GM18505 (cell line): ENCODE measurements around the gene PPP1R12B.
"Not testable (repeated sequence)": the region's sequence is repeated elsewhere in the genome, so short reads cannot be mapped to it uniquely, and the experiment has no call there.

Experiments
- ATAC-seq: cut with Tn5 transposase; IDR thresholded peaks from one replicate; pipeline ENCODE4 v1.9.1; 2021; ENCODE audit not compliant: unreplicated experiment
- POLR2A ChIP-seq: IDR thresholded peaks from 4 replicates; pipeline ENCODE4 v1.6.1; 2011; ENCODE audit warnings: borderline replicate concordance; ENCODE audit not compliant: insufficient read depth, insufficient read length; ENCODE audit errors: extremely low read depth

The PPP1R12B gene

GRCh38 chr1:202575918-202576653 is 227.6 kb downstream of the PPP1R12B start:
- ATAC-seq = no peak
- TF ChIP-seq POLR2A = no peak

GRCh38 chr1:202576816-202577215 is 228.3 kb downstream of the PPP1R12B start:
- no peak for ATAC-seq
- TF ChIP-seq POLR2A = no peak

DNA sequence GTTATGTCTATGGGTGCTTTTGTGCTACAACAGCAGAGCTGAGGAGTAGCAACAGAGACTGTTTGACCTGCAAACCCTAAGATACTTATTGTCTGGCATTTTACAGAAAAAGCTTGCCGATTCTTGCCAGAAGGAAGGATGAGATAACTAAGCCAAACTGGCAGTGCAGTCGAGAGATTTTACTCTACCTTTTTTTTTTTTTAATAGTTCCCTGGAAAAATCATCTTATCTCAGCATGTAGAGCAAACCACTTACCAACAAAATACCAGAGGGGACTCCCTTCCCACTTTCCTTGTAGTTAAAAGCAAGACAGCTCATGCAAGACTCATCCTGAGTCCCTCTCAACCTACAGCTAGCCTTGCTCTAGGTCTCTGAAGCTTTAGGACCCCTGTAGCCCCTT is 228.9 kb downstream of the PPP1R12B start:
- no peak for TF ChIP-seq POLR2A
- no peak for ATAC-seq

DNA sequence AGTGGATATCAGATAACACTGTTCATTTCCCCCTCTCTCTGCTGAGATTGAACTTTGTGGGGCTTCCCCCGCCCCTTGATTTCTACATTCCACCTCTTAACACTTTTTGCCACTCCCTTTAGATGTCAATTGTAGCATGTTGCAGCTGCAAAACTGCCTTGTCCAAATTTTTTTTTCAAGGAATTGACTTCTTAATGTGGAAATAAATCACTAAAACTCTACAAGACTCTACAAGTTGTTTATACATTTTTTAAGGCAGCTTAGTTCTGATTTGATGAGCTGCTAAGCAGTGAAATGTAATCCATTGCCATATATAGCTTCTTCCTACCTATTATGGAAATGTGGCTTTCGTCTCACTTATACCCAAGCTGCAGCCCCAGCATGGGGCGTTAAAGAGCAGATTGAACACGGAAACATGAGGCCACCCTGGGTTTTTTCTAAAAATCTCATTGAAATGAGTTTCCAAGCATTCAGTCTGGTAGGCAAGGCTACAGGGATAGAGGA is 229.6 kb downstream of the PPP1R12B start:
- no peak for TF ChIP-seq POLR2A
- no peak for ATAC-seq

- no peak for ATAC-seq
- no peak for TF ChIP-seq POLR2A
Measured at GRCh38 chr1:202578565-202578964, 230.1 kb downstream of the PPP1R12B start.

- no peak for ATAC-seq
- TF ChIP-seq POLR2A = no peak
Measured at GRCh38 chr1:202579806-202580205, 231.3 kb downstream of the PPP1R12B start.

- no peak for ATAC-seq
- TF ChIP-seq POLR2A = no peak
Measured at GRCh38 chr1:202580619-202581018, 232.1 kb downstream of the PPP1R12B start.

DNA sequence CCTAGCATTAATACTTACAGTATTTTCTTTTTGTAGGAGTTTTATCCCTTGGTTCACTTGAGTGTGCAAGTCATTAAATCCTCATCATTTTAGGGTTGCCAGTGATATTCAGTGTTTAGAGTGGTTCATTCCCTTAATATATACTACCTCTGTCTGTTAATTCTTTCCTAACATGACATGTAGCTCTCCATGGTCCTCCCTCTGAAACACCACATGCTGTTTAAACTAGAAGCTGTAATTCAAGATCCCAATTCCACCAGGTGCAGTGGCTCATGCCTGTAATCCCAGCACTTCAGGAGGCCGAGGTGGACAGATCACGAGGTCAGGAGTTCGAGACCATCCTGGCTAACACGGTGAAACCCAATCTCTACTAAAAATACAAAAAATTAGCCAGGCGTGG is 233.9 kb downstream of the PPP1R12B start:
- ATAC-seq = not testable (repeated sequence)

GRCh38 chr1:202584707-202585589 is 236.4 kb downstream of the PPP1R12B start:
- ATAC-seq = no peak
- TF ChIP-seq POLR2A = no peak

DNA sequence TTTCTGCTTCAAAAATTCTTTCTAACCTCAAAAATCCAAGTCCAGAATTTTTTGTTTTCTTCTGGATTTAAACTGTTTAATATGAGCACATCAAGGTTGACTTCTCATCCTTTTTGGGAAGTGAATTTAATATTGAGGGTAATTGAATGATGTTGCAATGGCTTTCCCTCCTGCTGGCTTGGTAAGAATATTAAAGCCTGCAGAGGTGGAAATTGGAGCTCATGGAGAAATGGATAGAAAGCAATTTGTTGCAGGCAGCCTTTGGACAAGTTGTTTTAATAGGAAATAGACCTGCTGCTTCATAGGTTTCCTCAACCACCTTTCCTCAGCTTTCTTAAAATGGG is 237.1 kb downstream of the PPP1R12B start:
- no peak for ATAC-seq
- TF ChIP-seq POLR2A = no peak

- ATAC-seq = no peak
- no peak for TF ChIP-seq POLR2A
Measured at GRCh38 chr1:202586018-202586821, 237.7 kb downstream of the PPP1R12B start.

- ATAC-seq = no peak
- TF ChIP-seq POLR2A = no peak
Measured at GRCh38 chr1:202586871-202587270, 238.4 kb downstream of the PPP1R12B start.

GRCh38 chr1:202587859-202588485 is 239.5 kb downstream of the PPP1R12B start:
- ATAC-seq = no peak
- TF ChIP-seq POLR2A = no peak
